Measurements from ENCODE around the gene CGA.
"Not testable (repeated sequence)": the region's sequence is repeated elsewhere in the genome, so short reads cannot be mapped to it uniquely, and the experiment has no call there.

CGA gene

GRCh38 chr6:87095087-87095509, at the start of gene CGA:
TSS of gene CGA (minus strand) at chr6:87095106. CDS start at chr6:87088200, 6,906 bp downstream.
- TF ChIP-seq, protein P1, sequence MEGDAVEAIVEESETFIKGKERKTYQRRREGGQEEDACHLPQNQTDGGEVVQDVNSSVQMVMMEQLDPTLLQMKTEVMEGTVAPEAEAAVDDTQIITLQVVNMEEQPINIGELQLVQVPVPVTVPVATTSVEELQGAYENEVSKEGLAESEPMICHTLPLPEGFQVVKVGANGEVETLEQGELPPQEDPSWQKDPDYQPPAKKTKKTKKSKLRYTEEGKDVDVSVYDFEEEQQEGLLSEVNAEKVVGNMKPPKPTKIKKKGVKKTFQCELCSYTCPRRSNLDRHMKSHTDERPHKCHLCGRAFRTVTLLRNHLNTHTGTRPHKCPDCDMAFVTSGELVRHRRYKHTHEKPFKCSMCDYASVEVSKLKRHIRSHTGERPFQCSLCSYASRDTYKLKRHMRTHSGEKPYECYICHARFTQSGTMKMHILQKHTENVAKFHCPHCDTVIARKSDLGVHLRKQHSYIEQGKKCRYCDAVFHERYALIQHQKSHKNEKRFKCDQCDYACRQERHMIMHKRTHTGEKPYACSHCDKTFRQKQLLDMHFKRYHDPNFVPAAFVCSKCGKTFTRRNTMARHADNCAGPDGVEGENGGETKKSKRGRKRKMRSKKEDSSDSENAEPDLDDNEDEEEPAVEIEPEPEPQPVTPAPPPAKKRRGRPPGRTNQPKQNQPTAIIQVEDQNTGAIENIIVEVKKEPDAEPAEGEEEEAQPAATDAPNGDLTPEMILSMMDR (IDR thresholded peaks at IDR 0.05; ENCODE audit: extremely low read depth, missing control alignments), result no peak
- no peak for DNase-seq (ENCODE audit: low spot score)

DNA sequence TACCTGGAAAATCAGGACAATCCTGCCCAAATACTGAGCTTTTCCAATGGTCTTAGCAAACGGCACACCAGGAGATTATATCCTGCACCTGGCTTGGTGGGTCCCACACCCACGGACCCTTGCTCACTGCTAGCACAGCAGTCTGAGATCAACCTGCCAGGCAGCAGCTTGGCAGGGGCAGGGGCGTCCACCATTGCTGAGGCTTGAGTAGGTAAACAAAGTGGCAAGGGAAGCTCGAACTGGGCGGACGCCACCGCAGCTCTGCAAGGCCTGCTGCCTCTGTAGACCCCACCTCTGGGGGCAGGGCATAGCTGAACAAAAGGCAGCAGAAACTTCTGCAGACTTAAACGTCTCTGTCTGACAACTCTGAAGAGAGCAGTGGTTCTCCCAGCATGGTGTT, 45.0 kb upstream of the CGA start:
- not testable (repeated sequence) for DNase-seq (ENCODE audit: low spot score)

DNA sequence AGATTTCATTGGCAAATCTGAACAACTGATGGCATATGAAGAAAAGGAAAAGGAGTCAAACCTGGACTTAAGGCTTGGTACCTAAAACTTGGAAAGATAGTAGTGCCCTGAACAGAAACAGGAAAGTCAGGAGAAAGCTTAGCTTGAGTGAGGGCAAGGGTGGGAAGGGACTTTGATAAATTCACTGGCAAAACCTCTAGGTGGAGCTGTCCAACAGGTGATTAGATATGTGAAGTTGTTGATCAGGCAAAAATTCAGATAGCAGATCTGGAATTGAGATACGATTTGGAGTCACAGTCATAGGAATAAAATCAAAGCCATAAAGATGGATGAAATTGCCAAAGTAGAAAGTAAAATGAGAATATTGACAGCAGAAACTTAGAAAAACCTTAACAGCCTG, 44.3 kb upstream of the CGA start:
- TF ChIP-seq, protein P1 (IDR thresholded peaks at IDR 0.05; ENCODE audit: extremely low read depth, missing control alignments), result peak; percentile 43
- DNase-seq (ENCODE audit: low spot score), result peak; percentile 63

DNA sequence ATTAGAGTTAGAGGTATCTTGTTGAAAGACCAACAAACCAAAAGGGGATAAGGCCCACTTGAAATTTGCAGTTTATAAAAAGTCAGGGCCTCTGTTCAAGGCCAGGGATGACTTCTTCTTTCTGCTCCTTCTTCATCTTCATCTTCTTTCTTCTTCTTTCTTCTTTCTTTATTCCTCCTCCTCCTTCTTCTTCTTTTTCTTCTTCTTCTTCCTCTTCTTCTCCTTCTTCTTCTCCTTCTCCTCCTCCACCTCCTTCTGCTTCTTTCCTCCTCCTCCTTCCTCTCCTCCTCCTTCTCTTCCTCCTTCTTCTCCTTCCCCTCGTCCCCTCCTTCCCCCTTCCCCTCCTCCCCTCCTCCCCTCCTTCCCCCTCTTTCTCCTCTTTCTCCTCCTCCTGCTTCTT, 42.1 kb upstream of the CGA start:
- DNase-seq (ENCODE audit: low spot score), result no peak
- TF ChIP-seq, protein P1 (IDR thresholded peaks at IDR 0.05; ENCODE audit: extremely low read depth, missing control alignments), result no peak

- TF ChIP-seq, protein P1 (IDR thresholded peaks at IDR 0.05; ENCODE audit: extremely low read depth, missing control alignments), result no peak
- no peak for DNase-seq (ENCODE audit: low spot score)
Observed at GRCh38 chr6:87127737-87128136, 32.8 kb upstream of the CGA start.

DNA sequence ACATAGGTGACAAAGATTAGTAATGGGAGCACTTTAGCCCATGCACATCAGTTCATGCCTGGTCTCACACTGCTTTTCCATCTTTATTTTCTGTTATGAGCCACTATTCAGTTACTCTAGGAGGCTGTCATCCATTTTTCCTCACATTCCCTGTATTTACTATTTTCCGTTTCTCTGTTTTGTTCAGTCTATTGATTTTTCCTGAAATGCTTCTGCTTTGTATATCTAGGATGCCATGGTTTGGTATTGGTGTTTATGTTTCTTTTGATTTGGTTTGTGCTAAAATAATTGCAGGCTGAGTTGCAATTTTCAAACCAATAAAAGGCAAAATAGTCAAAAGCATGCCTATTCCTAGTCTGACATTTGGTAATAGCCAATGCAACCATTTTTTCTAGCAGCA, 31.6 kb upstream of the CGA start:
- DNase-seq (ENCODE audit: low spot score), result no peak
- TF ChIP-seq, protein P1 (IDR thresholded peaks at IDR 0.05; ENCODE audit: extremely low read depth, missing control alignments), result no peak

- DNase-seq (ENCODE audit: low spot score), result no peak
Observed at GRCh38 chr6:87124074-87124473, 29.2 kb upstream of the CGA start.

GRCh38 chr6:87122477-87122876, 27.6 kb upstream of the CGA start:
- no peak for DNase-seq (ENCODE audit: low spot score)
- TF ChIP-seq, protein P1 (IDR thresholded peaks at IDR 0.05; ENCODE audit: extremely low read depth, missing control alignments), result no peak

More at GRCh38 chr6:87124074-87124473, 29.2 kb upstream of the CGA start:
- TF ChIP-seq, protein P1 (IDR thresholded peaks at IDR 0.05; ENCODE audit: extremely low read depth, missing control alignments), result no peak
